Naive thymus-derived CD4-positive, alpha-beta T cell (primary cell): Measurements from ENCODE around the gene ARL5B. TPM values are rescaled to one million over a fixed set of nuclear protein-coding genes. Genes with fewer than 3 reads are reported as not detected.

Experiments used
- ATAC-seq: fragments of 150-1000 bp; cut with Tn5 transposase; 2 replicates; pipeline ENCODE4 v1.10.0; 2021; ENCODE audit warnings: mild to moderate bottlenecking, moderate library complexity
- CTCF ChIA-PET: fragments of 350-600 bp; sonication (Branson Sonifier 250); formaldehyde crosslinking; loops from one replicate; lab custom pipeline; 2021; ENCODE audit warnings: antibody characterized with exemption; lab: Charles Lee
- POLR2A ChIA-PET: fragments of 350-600 bp; sonication (Branson Sonifier 250); formaldehyde crosslinking; loops from one replicate; lab custom pipeline; 2021; ENCODE audit warnings: antibody characterized with exemption, inconsistent platforms; lab: Charles Lee
- DNase-seq, 9 donors: peaks; one replicate each; pipeline versions ENCODE4 v3.0.0 to v3.0.0-alpha.2; 2020 to 2022; ENCODE audit warnings: mixed read lengths in 1 of 9
- H3K27ac ChIP-seq: one replicate; pipeline ENCODE4 v1.7.0; 2013; ENCODE audit warnings: mild to moderate bottlenecking, low read depth, low read length, moderate library complexity
- H3K27me3 ChIP-seq, 2 donors: one replicate each; pipeline ENCODE4 v1.7.0; 2013; ENCODE audit warnings: low read length in 2 of 2, mild to moderate bottlenecking in 2 of 2, moderate library complexity in 2 of 2; ENCODE audit not compliant: control insufficient read depth in 2 of 2, insufficient read depth in 2 of 2
- H3K36me3 ChIP-seq, 3 experiments: 1 replicate in 2 of 3; 2 replicates in 1 of 3; pipeline ENCODE4 v1.7.0; 2013; ENCODE audit warnings: low read length in 3 of 3, mild to moderate bottlenecking in 3 of 3, moderate library complexity in 1 of 3; ENCODE audit not compliant: insufficient read depth in 3 of 3, control insufficient read depth in 2 of 3
- H3K4me1 ChIP-seq, 2 donors: one replicate each; pipeline ENCODE4 v1.7.0; 2013; ENCODE audit warnings: low read length in 2 of 2, mild to moderate bottlenecking in 2 of 2, moderate library complexity in 1 of 2; ENCODE audit not compliant: control insufficient read depth in 2 of 2, insufficient read depth in 2 of 2
- H3K4me3 ChIP-seq: 2 replicates; pipeline ENCODE4 v1.7.0; 2013; ENCODE audit warnings: mild to moderate bottlenecking, low read length
- H3K9me3 ChIP-seq, 3 experiments: 1 replicate in 2 of 3; 2 replicates in 1 of 3; pipeline ENCODE4 v1.7.0; 2013; ENCODE audit warnings: low read length in 3 of 3; ENCODE audit not compliant: control insufficient read depth in 2 of 3
- H3K27ac Mint-ChIP-seq, 9 donors: one replicate each; pipeline ENCODE4 v1.8.0; 2020 to 2022; ENCODE audit warnings: mixed read lengths in 9 of 9, mild to moderate bottlenecking in 8 of 9, moderate library complexity in 5 of 9, inconsistent platforms in 2 of 9
- H3K27me3 Mint-ChIP-seq, 5 donors: one replicate each; pipeline ENCODE4 v1.8.0; 2021 to 2022; ENCODE audit warnings: mixed read lengths in 5 of 5, mild to moderate bottlenecking in 1 of 5
- H3K36me3 Mint-ChIP-seq, 5 donors: one replicate each; pipeline ENCODE4 v1.8.0; 2020 to 2022; ENCODE audit warnings: mixed read lengths in 5 of 5, mild to moderate bottlenecking in 3 of 5, inconsistent platforms in 1 of 5
- H3K4me1 Mint-ChIP-seq, 7 donors: one replicate each; pipeline ENCODE4 v1.8.0; 2020 to 2022; ENCODE audit warnings: mixed read lengths in 7 of 7, mild to moderate bottlenecking in 3 of 7, inconsistent platforms in 1 of 7
- H3K4me3 Mint-ChIP-seq, 10 donors: one replicate each; pipeline ENCODE4 v1.8.0; 2020 to 2022; ENCODE audit warnings: mild to moderate bottlenecking in 10 of 10, mixed read lengths in 10 of 10, moderate library complexity in 6 of 10, inconsistent platforms in 2 of 10
- H3K9me3 Mint-ChIP-seq, 11 donors: one replicate each; pipeline ENCODE4 v1.8.0; 2020 to 2022; ENCODE audit warnings: mixed read lengths in 11 of 11, mild to moderate bottlenecking in 4 of 11, inconsistent platforms in 1 of 11, moderate library complexity in 1 of 11
- intact Hi-C, 2 donors: fragments of 100-400 bp; cut with micrococcal nuclease; formaldehyde crosslinking; loops; one replicate each; pipeline ENCODE4 v1.15.1; 2023
- polyA plus RNA-seq, 2 donors: library from polyadenylated mRNA; unstranded; fragments of 300-500 nt; fragmentation: Illumina TruSeq; gene quantifications; one replicate each; pipeline ENCODE4 v1.2.3, GENCODE V29; 2021
- total RNA-seq, 6 experiments: library from RNA in 5 of 6; stranded (reverse) in 5 of 6; gene quantifications; 1 replicate in 5 of 6; 2 replicates in 1 of 6; pipeline ENCODE4 v1.2.3 and lab custom pipeline; 2021 to 2026

ARL5B gene
- total and polyA plus RNA-seq, 7 experiments from 2014 or later: 0.59 to 15.8 (median 13.0) TPM

DNA sequence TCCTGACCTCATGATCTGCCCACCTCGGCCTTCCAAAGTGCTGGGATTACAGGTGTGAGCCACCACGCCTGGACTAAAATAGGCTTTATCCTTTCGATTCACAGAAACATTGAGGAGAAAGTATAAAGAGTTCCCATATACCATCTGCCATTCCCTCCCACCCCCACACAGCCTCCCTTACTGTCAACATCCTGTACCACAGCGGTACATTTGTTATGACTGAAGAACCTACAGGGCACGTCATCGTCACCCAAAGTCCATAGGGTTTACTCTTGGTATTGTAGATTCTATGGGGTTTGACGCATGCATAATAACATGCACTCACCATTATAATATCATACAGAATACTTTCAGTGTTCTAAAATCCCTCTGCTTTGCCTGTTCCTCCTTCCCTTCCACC lies 28.0 kb downstream of the ARL5B start:
- Mint-ChIP-seq H3K4me3 (no peak overlapping the region), H3K27ac (no peak overlapping the region), H3K27me3 (peaks cover 0 to 10% (median 7%) of the 10 kb centered on the region in 5 donors), H3K9me3 (no peaks in the 10 kb centered on the region), H3K36me3 (peaks cover 0 to 7% (median 3%) of the 10 kb centered on the region in 5 donors), H3K4me1 (peaks cover 0 to 16% (median 8%) of the 10 kb centered on the region in 7 donors)
- H3K27me3 ChIP-seq: no peaks in the 10 kb centered on the region
- no peak overlapping the region for H3K4me3 ChIP-seq
- ChIA-PET CTCF (no interaction called here), POLR2A (no interaction called here)
- H3K36me3 ChIP-seq: no peaks in the 10 kb centered on the region
- no peak for ATAC-seq
- H3K4me1 ChIP-seq: no peaks in the 10 kb centered on the region
- DNase-seq: no peak
- intact Hi-C loops: no loop called here
- H3K9me3 ChIP-seq: no peaks in the 10 kb centered on the region
- H3K27ac ChIP-seq: no peak overlapping the region

DNA sequence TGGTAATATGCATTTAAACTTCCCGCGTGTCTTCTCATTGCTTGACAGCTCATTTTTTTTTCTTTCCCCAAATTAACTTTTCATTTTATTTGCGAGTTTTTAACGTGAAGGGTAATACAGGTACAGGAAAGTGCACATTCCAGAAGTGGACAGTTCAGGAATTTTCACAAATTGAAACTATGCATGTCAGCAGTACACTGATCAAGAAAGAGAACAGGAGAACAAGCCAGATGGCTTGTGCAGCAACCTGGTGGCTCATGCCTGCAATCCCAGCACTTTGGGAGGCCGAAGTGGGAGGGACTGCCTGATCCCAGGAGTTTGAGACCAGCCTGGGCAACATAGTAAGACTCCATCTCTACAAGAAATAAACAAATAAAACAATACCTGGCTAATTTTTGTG lies 28.5 kb downstream of the ARL5B start:
- Mint-ChIP-seq H3K9me3 (no peaks in the 10 kb centered on the region), H3K27ac (no peak overlapping the region), H3K27me3 (peaks cover 0 to 10% (median 7%) of the 10 kb centered on the region in 5 donors), H3K4me3 (no peak overlapping the region), H3K4me1 (peaks cover 0 to 13% (median 3%) of the 10 kb centered on the region in 7 donors), H3K36me3 (peaks cover 0 to 7% (median 3%) of the 10 kb centered on the region in 5 donors)
- Histone ChIP-seq H3K9me3 (no peaks in the 10 kb centered on the region), H3K27ac (no peak overlapping the region), H3K4me3 (no peak overlapping the region), H3K4me1 (no peaks in the 10 kb centered on the region), H3K27me3 (no peaks in the 10 kb centered on the region), H3K36me3 (no peaks in the 10 kb centered on the region)
- POLR2A ChIA-PET: no interaction called here
- ATAC-seq (no peak), DNase-seq (no peak)
- CTCF ChIA-PET: no interaction called here
- intact Hi-C loops: no loop called here

DNA sequence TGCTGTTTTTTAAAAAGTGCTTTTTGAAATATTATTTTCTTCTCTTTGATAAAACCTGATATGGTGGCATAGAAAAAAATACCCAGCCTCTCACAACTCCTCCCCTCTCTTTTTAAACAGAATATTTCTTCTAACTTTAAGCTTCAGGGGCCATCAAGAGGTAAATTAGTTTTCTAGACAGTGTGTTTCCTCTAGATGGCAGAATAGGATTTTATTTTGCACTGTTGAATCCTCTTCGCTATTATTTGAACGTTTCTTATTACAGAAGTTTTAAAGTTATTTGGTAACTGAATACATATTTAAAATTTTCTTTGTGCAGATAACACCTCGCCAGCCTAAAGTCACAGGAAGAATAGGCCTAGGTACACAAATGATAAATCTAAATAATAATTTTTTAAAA lies 30.3 kb downstream of the ARL5B start:
- DNase-seq (no peak), ATAC-seq (no peak)
- Mint-ChIP-seq H3K4me1 (peaks cover 0 to 7% (median 0%) of the 10 kb centered on the region in 7 donors), H3K27me3 (peaks cover 0 to 10% (median 7%) of the 10 kb centered on the region in 5 donors), H3K4me3 (no peak overlapping the region), H3K27ac (no peak overlapping the region), H3K36me3 (peaks cover 0 to 4% (median 0%) of the 10 kb centered on the region in 5 donors), H3K9me3 (peaks cover 0 to 1% (median 0%) of the 10 kb centered on the region in 11 donors)
- ChIA-PET CTCF (no interaction called here), POLR2A (interaction anchor here (0.7 kb wide), 1 partner anchor 101 kb away, joined by 3 read pairs; no protein-coding TSS in a partner anchor)
- Histone ChIP-seq H3K27me3 (no peaks in the 10 kb centered on the region), H3K9me3 (no peaks in the 10 kb centered on the region), H3K36me3 (no peaks in the 10 kb centered on the region), H3K4me1 (no peaks in the 10 kb centered on the region), H3K4me3 (no peak overlapping the region), H3K27ac (no peak overlapping the region)
- intact Hi-C loops: no loop called here

DNA sequence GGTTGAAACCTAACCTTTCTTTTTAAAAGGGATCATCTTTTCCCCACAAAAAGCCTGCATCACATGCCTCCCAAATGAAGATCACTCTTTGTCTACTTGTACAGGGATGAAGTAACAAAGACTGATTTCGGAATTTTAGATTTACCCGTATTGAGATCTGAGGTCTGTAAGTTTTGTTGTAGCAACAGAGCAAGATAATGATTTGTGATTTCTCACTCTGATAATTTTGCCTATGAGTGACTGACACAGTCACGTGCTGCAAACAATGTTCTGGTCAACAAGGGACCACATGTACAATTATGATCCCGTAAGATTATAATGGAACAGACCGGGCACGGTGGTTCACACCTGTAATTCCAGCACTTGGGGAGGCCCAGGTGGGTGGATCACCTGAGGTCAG lies 31.3 kb downstream of the ARL5B start:
- Histone ChIP-seq H3K4me1 (no peaks in the 10 kb centered on the region), H3K4me3 (no peak overlapping the region), H3K27ac (no peak overlapping the region), H3K36me3 (no peaks in the 10 kb centered on the region), H3K9me3 (no peaks in the 10 kb centered on the region), H3K27me3 (no peaks in the 10 kb centered on the region)
- Mint-ChIP-seq H3K4me1 (no peaks in the 10 kb centered on the region), H3K27ac (no peak overlapping the region), H3K27me3 (peaks cover 0 to 10% (median 7%) of the 10 kb centered on the region in 5 donors), H3K9me3 (peaks cover 0 to 1% (median 0%) of the 10 kb centered on the region in 11 donors), H3K36me3 (peaks cover 0 to 4% (median 0%) of the 10 kb centered on the region in 5 donors), H3K4me3 (no peak overlapping the region)
- intact Hi-C loops: no loop called here
- no peak for ATAC-seq
- DNase-seq: no peak
- ChIA-PET POLR2A (no interaction called here), CTCF (interaction anchor here (0.7 kb wide), 1 partner anchor 148 kb away, joined by 5 read pairs; no protein-coding TSS in a partner anchor)

DNA sequence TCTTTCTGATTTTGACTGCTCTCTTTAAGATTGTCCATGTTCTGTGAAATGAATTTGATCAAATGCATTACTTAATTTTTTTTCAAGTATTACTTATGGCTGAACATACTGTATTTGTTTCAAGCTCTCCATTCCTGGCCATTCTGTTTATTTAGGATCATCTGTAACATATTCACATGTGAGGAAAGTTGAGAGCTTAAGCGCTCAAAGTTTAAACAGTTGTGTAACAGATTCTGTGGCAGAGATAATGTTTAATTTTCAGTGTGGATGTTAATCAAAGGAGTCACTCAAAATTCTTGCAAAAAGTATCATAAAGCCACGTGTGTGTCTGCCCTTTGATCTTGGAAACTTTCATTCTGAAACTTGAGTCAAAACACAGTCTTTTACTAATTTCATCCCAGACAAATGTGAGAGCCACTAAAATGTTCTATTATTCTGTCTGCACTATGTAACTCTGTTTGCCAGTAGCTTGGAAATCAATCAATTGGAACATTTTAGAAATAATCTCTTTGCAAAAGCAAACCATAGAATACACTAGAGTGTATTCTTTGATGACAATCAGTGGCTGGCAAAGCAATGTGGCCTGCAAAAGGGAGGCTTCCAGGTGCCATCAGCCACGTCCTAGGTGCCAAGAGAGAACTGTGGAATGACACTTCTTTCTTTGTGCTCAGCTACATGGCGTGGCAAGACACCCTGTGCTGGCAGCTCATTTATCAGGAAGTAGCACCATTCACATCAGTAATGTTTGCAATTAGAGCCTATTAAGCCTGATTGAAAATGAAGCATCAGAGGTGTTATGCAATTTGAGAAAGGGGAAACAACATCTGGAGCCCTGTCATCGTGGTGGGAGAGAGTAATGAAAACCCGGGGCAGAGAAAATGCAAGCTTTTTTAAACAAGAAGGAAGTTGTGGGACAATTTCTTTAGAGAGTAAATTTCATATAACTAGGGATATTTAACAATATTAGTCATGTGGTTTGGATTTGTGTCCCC lies 40.9 kb downstream of the ARL5B start:
- H3K27ac Mint-ChIP-seq: peak overlapping the region in 1 of 9 donors; percentile 11
- peak; percentile 47 for ATAC-seq
- intact Hi-C loops: no loop called here
- no peak overlapping the region for H3K4me3 Mint-ChIP-seq
- ChIA-PET POLR2A (no interaction called here), CTCF (interaction anchor here (0.6 kb wide), 1 partner anchor 76 kb away, joined by 3 read pairs; no protein-coding TSS in a partner anchor)
- no peak overlapping the region for H3K27ac ChIP-seq
- H3K36me3 ChIP-seq: no peaks in the 10 kb centered on the region
- H3K27me3 Mint-ChIP-seq: peaks cover 0 to 5% (median 0%) of the 10 kb centered on the region in 5 donors
- peaks cover 0 to 2% (median 0%) of the 10 kb centered on the region in 11 donors for H3K9me3 Mint-ChIP-seq
- no peak for DNase-seq
- no peaks in the 10 kb centered on the region for H3K27me3 ChIP-seq
- no peaks in the 10 kb centered on the region for H3K9me3 ChIP-seq
- H3K4me1 ChIP-seq: no peaks in the 10 kb centered on the region
- H3K4me1 Mint-ChIP-seq: peaks cover 0 to 8% (median 4%) of the 10 kb centered on the region in 7 donors
- no peaks in the 10 kb centered on the region for H3K36me3 Mint-ChIP-seq
- no peak overlapping the region for H3K4me3 ChIP-seq

DNA sequence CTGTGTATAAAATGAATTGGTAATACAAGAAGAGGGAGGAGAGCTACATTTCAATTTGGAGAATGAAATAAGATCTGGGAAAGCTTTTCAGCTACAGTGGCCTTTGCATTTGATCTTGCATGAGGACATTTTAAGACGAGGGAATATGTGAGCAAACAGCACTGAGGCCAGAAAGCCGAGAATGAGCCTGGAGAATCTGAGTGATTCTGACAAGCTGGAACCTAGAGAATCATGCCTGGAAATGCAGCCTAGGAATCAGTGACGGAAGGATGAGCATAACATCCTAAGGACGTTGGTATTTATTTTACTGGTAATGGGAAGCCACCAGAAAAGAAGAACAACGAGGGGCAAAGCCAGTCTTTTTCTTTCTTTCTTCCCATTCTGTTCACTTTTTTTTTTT lies 44.3 kb downstream of the ARL5B start:
- H3K36me3 ChIP-seq: no peaks in the 10 kb centered on the region
- Mint-ChIP-seq H3K27ac (no peak overlapping the region), H3K36me3 (no peaks in the 10 kb centered on the region), H3K4me3 (no peak overlapping the region), H3K4me1 (peaks cover 0 to 8% (median 4%) of the 10 kb centered on the region in 7 donors), H3K27me3 (peaks cover 0 to 4% (median 0%) of the 10 kb centered on the region in 5 donors), H3K9me3 (no peaks in the 10 kb centered on the region)
- no peaks in the 10 kb centered on the region for H3K27me3 ChIP-seq
- H3K9me3 ChIP-seq: no peaks in the 10 kb centered on the region
- intact Hi-C loops: no loop called here
- no peaks in the 10 kb centered on the region for H3K4me1 ChIP-seq
- DNase-seq: no peak
- H3K4me3 ChIP-seq: no peak overlapping the region
- H3K27ac ChIP-seq: no peak overlapping the region
- ATAC-seq: no peak
- CTCF ChIA-PET: no interaction called here
- POLR2A ChIA-PET: no interaction called here
